Measurements from ENCODE around the gene S1PR4.

S1PR4 gene

GRCh38 chr19:3192684-3193083 lies 14.1 kb downstream of the S1PR4 start:
- no peaks in the 10 kb centered on the region for H3K9me3 ChIP-seq (replicated peaks; ENCODE audit: insufficient read depth, low read length)
- H3K79me2 ChIP-seq (ENCODE audit: low read length), result peaks cover 58% of the 10 kb centered on the region
- DNase-seq, result no peak
- no peak overlapping the region for H3K9ac ChIP-seq (ENCODE audit: low read length)
- no peaks in the 10 kb centered on the region for H3K9me2 ChIP-seq (replicated peaks; ENCODE audit: insufficient read depth, low read length)
- no peak overlapping the region for H3K27ac ChIP-seq (ENCODE audit: low read length)
- no peak overlapping the region for H2AFZ ChIP-seq (ENCODE audit: low read length)
- H3F3A ChIP-seq (ENCODE audit: insufficient read depth, low read length), result no peaks in the 10 kb centered on the region
- H3K4me1 ChIP-seq (ENCODE audit: low read length), result no peaks in the 10 kb centered on the region
- no peak for TF ChIP-seq CTCF (IDR thresholded peaks at IDR 0.05; ENCODE audit: low read length)
- no peak for TF ChIP-seq EZH2phosphoT487 (IDR thresholded peaks at IDR 0.05; ENCODE audit: low read length)
- no peak for TF ChIP-seq EZH2 (optimal IDR thresholded peaks at IDR 0.05; ENCODE audit: low read depth, low read length)
- peaks cover 11% of the 10 kb centered on the region; the same call in 1 of the 2 replicates for H4K20me1 ChIP-seq (ENCODE audit: insufficient read depth, low read length)
- H3K4me2 ChIP-seq (ENCODE audit: low read depth, low read length), result no peak overlapping the region
- no peak overlapping the region for H3K4me3 ChIP-seq (ENCODE audit: low read length)
- H3K27me3 ChIP-seq (replicated peaks; ENCODE audit: insufficient read depth, low read length), result no peaks in the 10 kb centered on the region
- H3K36me3 ChIP-seq (replicated peaks; ENCODE audit: insufficient read depth, low read length), result no peaks in the 10 kb centered on the region; the same call in 1 of the 2 replicates

- H3K27ac ChIP-seq (ENCODE audit: low read length), result no peak overlapping the region
- TF ChIP-seq EZH2 (optimal IDR thresholded peaks at IDR 0.05; ENCODE audit: low read depth, low read length) (no peak), EZH2phosphoT487 (IDR thresholded peaks at IDR 0.05; ENCODE audit: low read length) (no peak), CTCF (IDR thresholded peaks at IDR 0.05; ENCODE audit: low read length) (no peak)
- H3K79me2 ChIP-seq (ENCODE audit: low read length), result peaks cover 50% of the 10 kb centered on the region
Measured at GRCh38 chr19:3193256-3194105, 14.9 kb downstream of the S1PR4 start.

GRCh38 chr19:3194106-3195087 lies 15.8 kb downstream of the S1PR4 start:
- no peaks in the 10 kb centered on the region for H3F3A ChIP-seq (ENCODE audit: insufficient read depth, low read length)
- no peak for DNase-seq
- no peak overlapping the region for H2AFZ ChIP-seq (ENCODE audit: low read length)
- TF ChIP-seq EZH2 (optimal IDR thresholded peaks at IDR 0.05; ENCODE audit: low read depth, low read length), result no peak
- no peak for TF ChIP-seq EZH2phosphoT487 (IDR thresholded peaks at IDR 0.05; ENCODE audit: low read length)
- no peak for TF ChIP-seq CTCF (IDR thresholded peaks at IDR 0.05; ENCODE audit: low read length)
- no peak overlapping the region for H3K27ac ChIP-seq (ENCODE audit: low read length)
- H3K4me1 ChIP-seq (ENCODE audit: low read length), result no peaks in the 10 kb centered on the region
- H3K9ac ChIP-seq (ENCODE audit: low read length), result no peak overlapping the region
- H3K9me3 ChIP-seq (replicated peaks; ENCODE audit: insufficient read depth, low read length), result no peaks in the 10 kb centered on the region
- H3K36me3 ChIP-seq (replicated peaks; ENCODE audit: insufficient read depth, low read length), result no peaks in the 10 kb centered on the region; the same call in 1 of the 2 replicates
- no peak overlapping the region for H3K4me3 ChIP-seq (ENCODE audit: low read length)
- peaks cover 11% of the 10 kb centered on the region; the same call in 1 of the 2 replicates for H4K20me1 ChIP-seq (ENCODE audit: insufficient read depth, low read length)
- H3K4me2 ChIP-seq (ENCODE audit: low read depth, low read length), result no peak overlapping the region
- H3K9me2 ChIP-seq (replicated peaks; ENCODE audit: insufficient read depth, low read length), result no peaks in the 10 kb centered on the region
- peaks cover 41% of the 10 kb centered on the region for H3K79me2 ChIP-seq (ENCODE audit: low read length)
- H3K27me3 ChIP-seq (replicated peaks; ENCODE audit: insufficient read depth, low read length), result no peaks in the 10 kb centered on the region

More at GRCh38 chr19:3193256-3194105, 14.9 kb downstream of the S1PR4 start:
- Histone ChIP-seq H3K9me3 (replicated peaks; ENCODE audit: insufficient read depth, low read length) (no peaks in the 10 kb centered on the region), H3K4me2 (ENCODE audit: low read depth, low read length) (no peak overlapping the region), H3K27me3 (replicated peaks; ENCODE audit: insufficient read depth, low read length) (no peaks in the 10 kb centered on the region), H3F3A (ENCODE audit: insufficient read depth, low read length) (no peaks in the 10 kb centered on the region), H3K4me3 (ENCODE audit: low read length) (no peak overlapping the region), H3K9me2 (replicated peaks; ENCODE audit: insufficient read depth, low read length) (no peaks in the 10 kb centered on the region), H2AFZ (ENCODE audit: low read length) (no peak overlapping the region), H3K9ac (ENCODE audit: low read length) (no peak overlapping the region), H4K20me1 (ENCODE audit: insufficient read depth, low read length) (peaks cover 11% of the 10 kb centered on the region; the same call in 1 of the 2 replicates), H3K36me3 (replicated peaks; ENCODE audit: insufficient read depth, low read length) (no peaks in the 10 kb centered on the region; the same call in 1 of the 2 replicates), H3K4me1 (ENCODE audit: low read length) (no peaks in the 10 kb centered on the region)
- no peak for DNase-seq
